LNCaP clone FGC (cell line): ENCODE results near the gene MMP24.

Experiments used
- DNase-seq: peaks from one replicate; pipeline ENCODE4 v3.0.0-alpha.2; 2011; ENCODE audit warnings: low read depth
- H3K4me3 ChIP-seq: 2 replicates; pipeline ENCODE4 v1.5.1; 2011; ENCODE audit warnings: mild to moderate bottlenecking, low read depth, low read length, control low read depth
- CTCF ChIP-seq: IDR thresholded peaks from 2 replicates; pipeline ENCODE4 v1.5.1; 2012; ENCODE audit warnings: mild to moderate bottlenecking; ENCODE audit not compliant: control insufficient read depth, insufficient read depth; ENCODE audit errors: extremely low read depth

The MMP24 gene

DNA sequence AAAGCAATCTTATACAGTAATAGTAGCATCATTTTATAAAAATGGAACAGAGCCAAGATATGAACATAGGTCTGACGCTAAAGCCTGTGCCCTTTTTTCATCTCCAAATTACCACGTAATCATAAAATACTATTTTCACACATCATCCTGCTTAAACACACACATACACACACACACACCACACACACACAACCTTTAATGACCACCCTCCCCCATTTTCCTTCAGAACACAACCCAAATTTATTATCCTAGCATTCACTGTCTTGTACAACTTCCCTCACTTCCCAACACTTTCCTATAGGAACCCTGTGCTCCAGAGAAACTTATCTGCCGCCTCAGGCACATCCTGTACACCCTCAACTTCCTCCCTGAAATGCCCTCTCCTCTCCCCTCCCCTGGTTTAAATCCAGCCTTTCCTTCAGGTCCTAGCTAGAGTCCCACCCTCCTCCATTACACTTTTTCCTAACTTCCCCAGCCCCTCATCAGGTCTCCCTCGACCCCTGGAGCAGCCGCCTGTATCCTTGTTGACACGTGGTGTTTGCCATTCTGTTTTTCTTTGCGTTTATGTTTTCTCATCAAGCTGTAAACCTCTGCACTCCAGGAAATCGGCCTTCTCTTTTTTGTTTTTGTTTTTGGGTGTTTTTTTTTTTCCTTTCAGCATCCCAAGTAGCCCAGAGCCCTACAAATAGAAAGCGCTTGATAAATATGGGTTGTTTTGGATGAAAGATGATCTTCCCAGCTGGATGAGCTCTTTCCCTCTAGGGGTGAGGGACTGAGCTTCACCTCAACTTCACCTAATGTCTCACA, 968 bp upstream of the MMP24 start:
- no peak for DNase-seq
- no peak overlapping the region for H3K4me3 ChIP-seq
- TF ChIP-seq CTCF, result no peak

DNA sequence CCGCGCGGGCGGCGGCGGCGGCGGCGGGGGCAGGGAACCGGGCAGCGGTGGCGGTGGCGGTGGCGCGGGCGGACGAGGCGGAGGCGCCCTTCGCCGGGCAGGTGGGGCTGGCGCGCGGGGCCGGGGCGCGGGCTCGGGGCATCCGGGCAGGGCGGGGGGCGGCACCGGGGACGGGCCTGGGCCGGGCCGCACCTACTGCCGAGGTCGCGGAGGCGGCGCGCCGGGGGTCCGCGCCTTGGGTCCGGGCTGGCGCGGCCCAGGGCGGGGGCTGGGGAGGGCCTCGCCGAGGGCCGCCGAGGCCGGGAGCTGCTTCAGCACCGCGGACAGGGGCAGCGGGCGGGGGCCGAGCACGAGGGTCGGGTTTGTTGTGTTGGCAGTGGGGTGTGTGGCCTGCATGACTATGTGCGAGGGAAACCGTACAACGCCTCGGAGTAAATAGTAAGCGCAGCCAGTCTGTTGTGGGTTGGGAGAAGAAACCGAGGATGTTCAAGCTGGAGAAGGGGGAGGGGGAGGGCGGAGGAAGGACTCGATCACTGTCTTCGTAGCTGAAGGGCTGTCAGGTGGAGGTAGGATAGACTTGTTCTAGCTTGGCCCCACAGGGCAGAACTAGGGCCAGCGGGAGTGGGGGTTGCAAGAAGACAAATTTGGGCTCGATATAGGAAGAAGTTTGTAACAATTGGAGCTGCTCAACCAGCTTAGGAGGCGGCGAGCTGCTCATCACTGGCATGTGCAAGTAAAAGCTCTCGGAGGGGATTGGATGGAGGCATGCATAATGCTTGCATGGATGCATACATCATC, 593 bp downstream of the MMP24 start:
- no peak for DNase-seq
- H3K4me3 ChIP-seq, result no peak overlapping the region
- TF ChIP-seq CTCF, result no peak

DNA sequence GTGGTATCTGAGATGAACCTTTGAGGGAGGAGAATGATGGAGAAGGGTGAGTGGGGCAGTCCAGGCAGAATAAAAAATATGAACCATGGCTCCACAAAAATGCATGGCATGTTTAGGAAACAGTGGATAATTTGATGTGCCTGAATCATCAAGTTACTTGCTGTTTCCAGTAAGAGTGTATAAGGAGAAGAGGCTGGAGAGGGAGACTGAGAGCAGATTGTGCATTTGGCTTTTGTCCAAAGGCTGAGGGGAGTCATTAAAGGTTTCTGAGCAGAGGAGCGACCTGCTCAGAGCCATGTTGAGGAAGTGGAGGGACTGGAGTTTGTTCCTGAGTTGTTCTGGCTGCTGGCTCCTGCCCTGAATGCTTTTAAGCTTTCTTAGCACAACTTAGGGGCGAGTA, 6.1 kb downstream of the MMP24 start:
- DNase-seq, result no peak
- TF ChIP-seq CTCF, result no peak
- H3K4me3 ChIP-seq, result no peak overlapping the region

DNA sequence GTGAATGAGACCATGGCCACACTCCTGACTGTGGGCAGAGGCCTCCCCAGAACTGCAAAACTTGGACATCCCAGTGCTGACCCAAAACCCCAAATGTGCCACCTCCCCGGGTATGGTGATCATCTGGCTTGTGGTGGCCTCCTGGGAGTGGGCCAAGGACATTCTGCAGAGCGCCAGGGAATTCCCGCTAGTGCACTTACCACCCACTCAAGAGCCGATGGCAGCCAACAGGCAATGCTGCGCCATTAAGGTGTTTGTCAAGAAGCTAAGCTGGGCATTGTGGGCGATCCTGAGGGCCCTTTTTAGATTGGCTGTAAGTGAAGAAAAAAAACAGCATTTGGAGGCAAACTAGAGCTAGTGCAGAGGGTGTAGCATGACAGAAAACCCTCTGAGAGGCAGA, 9.4 kb downstream of the MMP24 start:
- TF ChIP-seq CTCF, result no peak
- no peak overlapping the region for H3K4me3 ChIP-seq
- no peak for DNase-seq

- DNase-seq, result no peak
- no peak for TF ChIP-seq CTCF
Measured at GRCh38 chr20:35237486-35237885, 11.0 kb downstream of the MMP24 start.

GRCh38 chr20:35238170-35238569, 11.7 kb downstream of the MMP24 start:
- H3K4me3 ChIP-seq, result no peak overlapping the region
- TF ChIP-seq CTCF, result no peak
- no peak for DNase-seq

More at GRCh38 chr20:35237486-35237885, 11.0 kb downstream of the MMP24 start:
- H3K4me3 ChIP-seq, result no peak overlapping the region

- H3K4me3 ChIP-seq, result no peak overlapping the region
- TF ChIP-seq CTCF, result no peak
- DNase-seq, result no peak
Measured at GRCh38 chr20:35238735-35239134, 12.2 kb downstream of the MMP24 start.
